ENCODE data around the gene AHCY. TPM values are rescaled to one million over a fixed set of nuclear protein-coding genes. Genes with fewer than 3 reads are reported as not detected.

The AHCY gene
- total RNA-seq = 84.3 and 129 TPM in 2 replicates

GRCh38 chr20:34302723-34303533 is at the start of gene AHCY:
AHCY (minus strand) TSS chr20:34303355; CDS start chr20:34303270, 85 bp downstream.

DNA sequence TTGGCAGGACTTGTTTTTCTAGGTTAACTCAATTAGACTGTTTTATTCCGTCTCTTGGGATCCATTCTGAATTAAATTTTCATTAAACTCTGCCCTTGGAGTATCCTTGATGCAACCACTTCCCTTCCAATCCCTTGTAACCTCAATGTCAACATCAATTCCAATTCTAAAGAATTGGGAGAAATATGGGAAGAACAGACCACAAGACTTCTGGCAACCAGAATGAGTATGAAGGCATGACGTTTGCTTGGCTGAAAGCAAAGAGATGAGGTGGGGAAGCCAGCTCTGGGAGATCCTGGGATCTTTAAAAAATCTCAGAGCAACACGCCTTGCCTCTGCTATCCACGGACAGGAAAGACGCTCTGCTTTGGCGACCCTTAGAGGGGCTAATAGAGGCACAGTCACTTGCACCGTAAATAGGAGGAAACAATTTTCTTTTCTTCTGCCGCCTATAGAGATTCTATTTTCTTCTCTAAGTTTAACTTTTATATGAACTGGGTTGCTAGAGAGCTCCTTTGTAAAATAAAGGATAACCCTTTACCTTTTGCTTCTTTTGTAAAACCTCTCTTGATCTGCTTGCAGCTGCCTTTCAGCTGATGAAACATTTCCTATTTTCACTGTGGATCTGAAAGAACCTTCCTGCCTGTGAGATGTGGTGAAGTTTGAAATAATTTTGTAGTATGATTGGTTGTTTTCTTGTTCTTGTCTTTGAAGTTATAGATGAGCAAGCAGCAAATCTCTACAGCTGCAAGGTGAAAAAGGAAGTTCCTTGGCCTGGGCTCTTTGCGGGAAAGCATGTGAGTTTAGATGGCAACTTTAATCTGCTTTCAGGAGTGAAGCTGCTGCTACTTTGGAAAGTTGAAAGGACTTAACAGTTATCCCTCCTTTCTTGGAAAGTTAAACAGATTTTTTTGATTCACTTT is 62.2 kb downstream of the AHCY start, which contains the start of gene ASIP:
Gene ASIP (plus strand): TSS at position 731 of the 923 bp plus-strand sequence. CDS start 18,952 bp downstream, outside the sequence.

Other genes with a start within 250 kb of the AHCY start
- gene EIF2S2, start 191.1 kb downstream of the AHCY start, total RNA-seq = 118 and 133 TPM in 2 replicates
- gene ASIP, start 61.9 kb downstream of the AHCY start, total RNA-seq = not detected in 2 replicates
- 71.3 and 85.4 TPM in 2 replicates for gene ITCH, start 59.9 kb upstream of the AHCY start, total RNA-seq
- gene DYNLRB1, start 213.1 kb upstream of the AHCY start, total RNA-seq = 28.6 and 29.0 TPM in 2 replicates

Data from regular cardiac myocyte (primary cell).